NCI-H748 (cell line): ENCODE results near the gene LRRC40.
"Not testable (repeated sequence)": the region's sequence is repeated elsewhere in the genome, so short reads cannot be mapped to it uniquely, and the experiment has no call there.

Experiments
- DNase-seq: peaks from one replicate; lab custom pipeline; 2025; ENCODE audit not compliant: unreplicated experiment; lab: John Stamatoyannopoulos, UW

LRRC40 gene

GRCh38 chr1:70205434-70206118 lies at the start of gene LRRC40:
Gene LRRC40, minus strand, starts transcription at chr1:70205579. Its CDS starts 39 bp downstream, at chr1:70205540.
- peak; percentile 97 for DNase-seq

GRCh38 chr1:70248729-70249128 lies 43.4 kb upstream of the LRRC40 start:
- DNase-seq = no peak

- no peak for DNase-seq
Measured at GRCh38 chr1:70247768-70248167, 42.4 kb upstream of the LRRC40 start.

DNA sequence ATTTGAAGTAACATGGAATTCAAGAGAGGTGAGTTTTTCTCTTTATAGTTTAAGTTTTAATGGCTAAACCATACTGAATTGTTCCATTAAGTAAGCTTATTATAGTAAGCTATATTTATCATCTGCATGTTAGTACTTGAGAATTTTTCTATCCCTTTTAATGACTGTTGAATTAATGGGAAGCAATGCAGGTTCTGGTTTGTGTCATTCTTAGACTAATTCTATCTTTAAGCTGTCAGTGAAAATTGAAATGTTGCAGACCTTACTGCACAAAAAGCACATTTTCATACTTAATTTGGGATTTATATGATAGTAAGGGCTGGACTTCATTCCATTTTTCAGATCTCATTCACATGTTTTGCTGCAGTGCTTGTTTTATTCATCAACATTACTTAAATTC lies 41.7 kb upstream of the LRRC40 start:
- DNase-seq = no peak

- no peak for DNase-seq
Measured at GRCh38 chr1:70239940-70240339, 34.6 kb upstream of the LRRC40 start.

- DNase-seq = no peak
Measured at GRCh38 chr1:70234733-70235132, 29.4 kb upstream of the LRRC40 start.

- DNase-seq = no peak
Measured at GRCh38 chr1:70231475-70231874, 26.1 kb upstream of the LRRC40 start.

- no peak for DNase-seq
Measured at GRCh38 chr1:70228670-70229069, 23.3 kb upstream of the LRRC40 start.

GRCh38 chr1:70227439-70227838 lies 22.1 kb upstream of the LRRC40 start:
- DNase-seq = no peak

GRCh38 chr1:70224954-70225353 lies 19.6 kb upstream of the LRRC40 start:
- DNase-seq = no peak

GRCh38 chr1:70222716-70223235 lies 17.4 kb upstream of the LRRC40 start:
- DNase-seq = no peak

DNA sequence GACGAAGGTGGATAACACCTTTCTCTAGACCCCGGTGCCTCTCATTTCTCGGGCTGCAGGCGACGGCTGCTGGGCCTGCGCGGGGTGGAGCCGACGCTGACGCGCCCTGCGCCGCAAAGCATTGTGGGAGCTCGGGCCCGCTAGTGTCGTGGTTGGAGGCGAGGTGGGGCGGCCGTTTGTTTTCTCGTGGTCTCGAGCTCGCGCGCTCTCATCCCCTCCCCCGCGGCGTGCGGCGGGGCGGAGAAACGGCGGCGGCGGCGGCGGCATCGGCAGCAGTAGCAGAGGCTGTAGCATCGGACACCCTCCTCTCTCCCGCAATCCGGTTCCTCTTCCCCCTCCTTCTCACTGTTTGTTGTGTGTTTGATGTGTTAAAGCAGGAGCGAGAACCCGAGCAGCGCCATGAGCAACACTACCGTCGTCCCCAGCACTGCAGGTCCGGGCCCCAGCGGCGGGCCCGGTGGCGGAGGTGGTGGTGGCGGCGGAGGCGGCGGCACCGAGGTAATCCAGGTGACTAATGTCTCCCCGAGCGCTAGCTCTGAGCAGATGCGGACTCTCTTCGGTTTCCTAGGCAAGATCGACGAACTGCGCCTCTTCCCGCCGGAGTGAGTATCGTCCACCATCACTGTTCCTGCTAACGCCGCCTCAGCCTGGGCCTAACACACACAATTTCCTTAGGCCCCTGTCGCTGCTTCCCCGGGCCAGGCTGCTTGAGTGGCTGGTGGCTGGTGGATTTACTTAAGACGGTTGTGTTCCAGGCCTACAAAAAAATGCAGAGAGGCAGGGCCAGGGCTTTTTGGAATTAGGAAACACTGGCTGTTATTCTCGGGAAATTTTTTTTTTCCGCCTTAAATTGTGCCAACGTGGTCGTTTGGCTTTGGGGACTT lies 16.1 kb upstream of the LRRC40 start, which contains the start of gene SRSF11:
TSS of gene SRSF11 (plus strand) at position 143 of the 884 bp plus-strand sequence. CDS start at position 400, 257 bp downstream.
- peak; percentile 96 for DNase-seq

- no peak for DNase-seq
Measured at GRCh38 chr1:70220517-70221237, 15.3 kb upstream of the LRRC40 start.

- DNase-seq = no peak
Measured at GRCh38 chr1:70220015-70220414, 14.6 kb upstream of the LRRC40 start.

GRCh38 chr1:70211541-70211940 lies 6.2 kb upstream of the LRRC40 start:
- DNase-seq = no peak

DNA sequence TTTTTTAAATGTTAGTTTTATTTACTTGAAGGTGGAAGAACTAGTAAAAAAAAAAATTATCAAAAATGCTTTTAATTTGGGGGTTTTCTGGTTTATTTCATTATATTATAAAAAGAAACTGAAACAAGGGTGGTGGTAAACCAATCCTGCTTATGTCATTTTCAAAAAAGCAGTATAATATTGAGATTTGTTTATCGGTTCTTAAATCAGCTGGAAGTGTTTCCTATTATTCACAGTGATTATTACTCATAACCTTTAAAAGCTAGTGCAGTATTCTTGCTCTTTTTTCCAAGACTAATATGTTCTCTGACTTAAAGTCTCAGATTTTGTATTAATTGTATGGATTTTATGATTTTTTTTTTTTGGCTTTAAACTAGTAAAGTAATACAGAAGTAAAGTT lies 5.4 kb upstream of the LRRC40 start:
- DNase-seq = no peak

- DNase-seq = no peak
Measured at GRCh38 chr1:70208292-70208691, 2.9 kb upstream of the LRRC40 start.

GRCh38 chr1:70207492-70207891 lies 2.1 kb upstream of the LRRC40 start:
- DNase-seq = no peak

DNA sequence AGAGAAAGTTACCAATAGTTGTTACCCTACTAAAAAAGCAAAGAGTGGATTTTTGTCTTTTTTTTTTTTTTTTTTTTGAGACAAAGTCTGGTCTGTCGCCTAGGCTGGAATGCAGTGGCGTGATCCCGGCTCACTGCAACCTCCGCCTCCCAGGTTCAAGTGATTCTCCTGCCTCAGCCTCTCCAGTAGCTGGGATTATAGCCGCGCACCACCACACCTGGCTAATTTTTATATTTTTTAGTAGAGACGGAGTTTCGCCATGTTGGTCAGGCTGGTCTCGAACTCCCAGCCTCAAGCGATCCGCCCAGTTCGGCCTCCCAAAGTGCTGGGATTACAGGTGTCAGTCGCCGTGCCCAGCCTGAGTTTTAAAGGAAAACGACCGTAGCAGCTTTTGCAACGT lies 1.5 kb upstream of the LRRC40 start:
- not testable (repeated sequence) for DNase-seq

- DNase-seq = no peak
Measured at GRCh38 chr1:70205071-70205433, 327 bp downstream of the LRRC40 start.

DNA sequence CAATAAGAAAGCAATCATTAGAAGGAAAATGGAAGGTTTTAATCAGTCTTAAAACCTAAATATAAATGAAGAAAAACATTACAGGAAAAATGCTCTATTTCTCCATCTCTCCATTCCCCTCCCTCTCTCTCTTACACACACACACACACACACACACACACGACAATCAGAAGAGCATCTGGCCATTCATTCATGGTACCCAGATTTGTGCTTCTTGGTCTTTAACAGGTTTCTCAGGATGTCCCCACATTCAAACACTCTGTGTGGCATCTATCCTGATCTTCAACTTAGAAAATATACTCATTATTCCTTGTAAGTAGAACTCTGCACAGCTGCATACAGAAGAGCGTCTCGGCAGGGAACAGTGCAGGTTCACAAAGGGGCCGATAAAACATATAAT lies 779 bp downstream of the LRRC40 start:
- DNase-seq = peak; percentile 27
